ENCODE measurements around the gene NXPH4.

The NXPH4 gene

DNA sequence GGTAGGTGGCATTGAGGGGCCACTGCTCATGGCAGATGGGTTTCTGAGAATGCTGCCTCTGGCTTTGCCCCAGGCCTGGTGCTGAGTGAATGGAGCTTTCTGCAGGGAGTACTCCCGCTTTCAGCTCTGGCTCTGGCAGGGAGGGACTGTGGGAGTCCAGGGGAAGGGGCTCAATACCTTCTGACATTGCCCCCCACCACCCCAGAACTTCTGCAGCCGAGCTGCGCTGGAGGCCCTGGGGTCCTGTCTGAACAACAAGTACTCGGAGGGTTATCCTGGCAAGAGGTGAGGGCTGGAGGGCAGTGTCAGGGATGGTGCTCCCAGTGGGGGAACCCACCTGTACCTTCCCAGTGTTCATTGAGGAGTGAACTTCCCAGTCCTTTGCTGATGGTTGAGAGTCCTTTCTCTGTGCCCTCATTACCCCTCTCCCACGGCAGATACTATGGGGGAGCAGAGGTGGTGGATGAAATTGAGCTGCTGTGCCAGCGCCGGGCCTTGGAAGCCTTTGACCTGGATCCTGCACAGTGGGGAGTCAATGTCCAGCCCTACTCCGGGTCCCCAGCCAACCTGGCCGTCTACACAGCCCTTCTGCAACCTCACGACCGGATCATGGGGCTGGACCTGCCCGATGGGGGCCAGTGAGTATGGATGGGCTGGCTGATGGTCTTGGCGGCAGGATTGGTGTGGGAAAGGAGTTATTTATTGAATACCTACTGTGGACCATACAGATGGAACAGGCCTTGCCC, 14.9 kb downstream of the NXPH4 start:
- DNase-seq (ENCODE audit: low spot score): no peak
- TF ChIP-seq, protein P1, sequence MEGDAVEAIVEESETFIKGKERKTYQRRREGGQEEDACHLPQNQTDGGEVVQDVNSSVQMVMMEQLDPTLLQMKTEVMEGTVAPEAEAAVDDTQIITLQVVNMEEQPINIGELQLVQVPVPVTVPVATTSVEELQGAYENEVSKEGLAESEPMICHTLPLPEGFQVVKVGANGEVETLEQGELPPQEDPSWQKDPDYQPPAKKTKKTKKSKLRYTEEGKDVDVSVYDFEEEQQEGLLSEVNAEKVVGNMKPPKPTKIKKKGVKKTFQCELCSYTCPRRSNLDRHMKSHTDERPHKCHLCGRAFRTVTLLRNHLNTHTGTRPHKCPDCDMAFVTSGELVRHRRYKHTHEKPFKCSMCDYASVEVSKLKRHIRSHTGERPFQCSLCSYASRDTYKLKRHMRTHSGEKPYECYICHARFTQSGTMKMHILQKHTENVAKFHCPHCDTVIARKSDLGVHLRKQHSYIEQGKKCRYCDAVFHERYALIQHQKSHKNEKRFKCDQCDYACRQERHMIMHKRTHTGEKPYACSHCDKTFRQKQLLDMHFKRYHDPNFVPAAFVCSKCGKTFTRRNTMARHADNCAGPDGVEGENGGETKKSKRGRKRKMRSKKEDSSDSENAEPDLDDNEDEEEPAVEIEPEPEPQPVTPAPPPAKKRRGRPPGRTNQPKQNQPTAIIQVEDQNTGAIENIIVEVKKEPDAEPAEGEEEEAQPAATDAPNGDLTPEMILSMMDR (conservative IDR thresholded peaks at IDR 0.05; ENCODE audit: low read depth): no peak
- ChIA-PET POLR2A (ENCODE audit: low non-redundant PET) (interaction anchor here (0.9 kb wide), 1 partner anchor 12 kb away, joined by 3 read pairs; no protein-coding TSS in a partner anchor), CTCF (interaction anchor here (0.5 to 2.9 kb wide), 4 partner anchors 8 to 564 kb away, joined by 4 to 28 read pairs (median 16); no protein-coding TSS in a partner anchor)
- peak overlapping the region; percentile 84 for H3K27ac ChIP-seq

GRCh38 chr12:57232156-57232756, 15.7 kb downstream of the NXPH4 start:
- ChIA-PET POLR2A (ENCODE audit: low non-redundant PET) (no interaction called here), CTCF (interaction anchor here (0.5 to 0.6 kb wide), 2 partner anchors 265 to 565 kb away, joined by 3 to 4 read pairs; no protein-coding TSS in a partner anchor)
- TF ChIP-seq, protein P1 (conservative IDR thresholded peaks at IDR 0.05; ENCODE audit: low read depth): no peak
- peak overlapping the region; percentile 84 for H3K27ac ChIP-seq
- DNase-seq (ENCODE audit: low spot score): no peak

DNA sequence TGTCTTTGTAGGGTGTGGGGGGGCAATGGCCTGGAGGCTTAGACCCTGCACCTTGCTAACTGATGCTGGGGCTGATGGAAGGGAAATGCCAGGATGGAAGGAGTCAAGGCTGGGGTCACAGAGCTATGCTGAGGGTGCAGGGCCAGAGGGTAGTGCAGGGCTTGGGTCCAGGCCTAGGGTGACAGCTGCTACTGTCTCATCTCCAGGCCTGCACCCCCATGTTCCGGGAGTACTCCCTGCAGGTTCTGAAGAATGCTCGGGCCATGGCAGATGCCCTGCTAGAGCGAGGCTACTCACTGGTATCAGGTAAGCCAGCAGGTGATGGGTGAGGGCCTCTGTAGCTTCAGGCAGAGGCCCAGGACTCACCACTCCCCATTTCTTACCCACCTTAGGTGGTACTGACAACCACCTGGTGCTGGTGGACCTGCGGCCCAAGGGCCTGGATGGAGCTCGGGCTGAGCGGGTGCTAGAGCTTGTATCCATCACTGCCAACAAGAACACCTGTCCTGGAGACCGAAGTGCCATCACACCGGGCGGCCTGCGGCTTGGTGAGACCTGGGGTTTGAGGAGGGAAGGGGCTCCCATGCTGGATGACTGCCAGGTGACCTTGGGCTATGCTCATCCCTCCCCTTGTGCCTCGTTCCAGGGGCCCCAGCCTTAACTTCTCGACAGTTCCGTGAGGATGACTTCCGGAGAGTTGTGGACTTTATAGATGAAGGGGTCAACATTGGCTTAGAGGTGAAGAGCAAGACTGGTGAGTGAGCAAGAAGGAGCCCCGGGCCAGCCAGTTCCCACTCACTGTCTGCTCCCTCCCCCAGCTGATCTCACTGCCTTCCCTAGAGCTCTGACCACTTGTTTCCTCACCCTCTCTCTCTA, 17.0 kb downstream of the NXPH4 start:
- no peak for DNase-seq (ENCODE audit: low spot score)
- ChIA-PET POLR2A (ENCODE audit: low non-redundant PET) (interaction anchor here (0.6 kb wide), 1 partner anchor 9 kb away, joined by 6 read pairs; no protein-coding TSS in a partner anchor), CTCF (interaction anchor here (0.6 to 1.0 kb wide), 3 partner anchors 9 to 19 kb away, joined by 3 to 4 read pairs (median 3); no protein-coding TSS in a partner anchor)
- TF ChIP-seq, protein P1 (conservative IDR thresholded peaks at IDR 0.05; ENCODE audit: low read depth): no peak
- peak overlapping the region; percentile 57 for H3K27ac ChIP-seq

DNA sequence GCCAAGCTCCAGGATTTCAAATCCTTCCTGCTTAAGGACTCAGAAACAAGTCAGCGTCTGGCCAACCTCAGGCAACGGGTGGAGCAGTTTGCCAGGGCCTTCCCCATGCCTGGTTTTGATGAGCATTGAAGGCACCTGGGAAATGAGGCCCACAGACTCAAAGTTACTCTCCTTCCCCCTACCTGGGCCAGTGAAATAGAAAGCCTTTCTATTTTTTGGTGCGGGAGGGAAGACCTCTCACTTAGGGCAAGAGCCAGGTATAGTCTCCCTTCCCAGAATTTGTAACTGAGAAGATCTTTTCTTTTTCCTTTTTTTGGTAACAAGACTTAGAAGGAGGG, 17.6 kb downstream of the NXPH4 start:
- peak overlapping the region; percentile 57 for H3K27ac ChIP-seq
- ChIA-PET POLR2A (ENCODE audit: low non-redundant PET) (no interaction called here), CTCF (no interaction called here)
- TF ChIP-seq, protein P1 (conservative IDR thresholded peaks at IDR 0.05; ENCODE audit: low read depth): no peak
- DNase-seq (ENCODE audit: low spot score): no peak

GRCh38 chr12:57234571-57235016, 18.0 kb downstream of the NXPH4 start:
- TF ChIP-seq, protein P1 (conservative IDR thresholded peaks at IDR 0.05; ENCODE audit: low read depth): no peak
- ChIA-PET POLR2A (ENCODE audit: low non-redundant PET) (no interaction called here), CTCF (no interaction called here)
- DNase-seq (ENCODE audit: low spot score): no peak
- H3K27ac ChIP-seq: peak overlapping the region; percentile 57
